ENCODE data around the gene PRAC2. TPM values are rescaled to one million over a fixed set of nuclear protein-coding genes. Genes with fewer than 3 reads are reported as not detected.

PRAC2 gene
- total RNA-seq, 4 donors from 2014 or later: not detected

DNA sequence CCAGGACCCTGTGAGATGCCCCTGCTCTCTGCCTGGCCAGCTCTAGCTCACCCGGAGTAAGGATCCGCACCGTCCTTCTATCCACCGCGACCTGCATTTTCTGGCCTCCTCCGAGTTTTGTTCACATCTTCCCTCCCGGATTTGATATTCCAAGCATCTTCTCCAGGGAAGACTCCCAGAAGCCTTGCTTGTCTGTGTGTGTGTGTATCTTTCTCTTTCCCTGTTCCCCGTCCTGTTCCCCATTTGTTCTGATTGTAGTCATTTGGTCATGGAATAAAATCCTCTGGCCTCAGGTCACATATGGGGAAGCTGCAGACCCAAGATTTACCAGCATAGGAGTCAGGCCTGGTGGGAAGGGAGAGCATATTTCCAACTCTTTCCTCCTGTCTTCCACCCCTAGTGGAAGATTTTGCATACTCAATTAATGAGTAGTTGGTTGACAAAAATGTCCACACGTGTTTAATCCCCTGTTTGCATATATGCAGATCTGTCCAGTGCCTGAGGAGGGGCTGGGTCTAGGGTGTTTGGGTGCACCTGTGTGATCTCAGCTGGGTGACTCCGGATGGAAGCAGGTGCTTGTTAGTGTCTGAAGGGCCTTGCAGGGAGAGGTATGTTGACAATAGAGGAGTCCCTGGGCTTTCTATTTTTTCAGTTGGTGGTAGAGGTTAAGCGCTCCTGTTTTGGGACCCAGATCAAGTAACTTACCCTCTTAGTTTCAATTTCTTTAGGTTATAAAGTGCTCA is 2.5 kb upstream of the PRAC2 start:
- WGBS: 21% methylated on average over 11 of the region's 11 CpGs
- DNase-seq (ENCODE audit: extremely low spot score): no peak
- no peaks in the 10 kb centered on the region for H3K36me3 ChIP-seq
- no peak overlapping the region for H3K4me3 ChIP-seq
- H3K4me1 ChIP-seq: peaks cover 26 to 50% (median 42%) of the 10 kb centered on the region in 4 donors
- H3K27me3 ChIP-seq: peaks cover 16 to 100% (median 91%) of the 10 kb centered on the region in 4 donors
- intact Hi-C loops (cut with DNase I): no loop called here
- no peaks in the 10 kb centered on the region for H3K9me3 ChIP-seq
- H3K27ac ChIP-seq (replicated peaks in 1 of 4): no peak overlapping the region
- TF ChIP-seq CTCF (IDR thresholded peaks at IDR 0.05) (no peak), EP300 (IDR thresholded peaks at IDR 0.05) (no peak), POLR2A (IDR thresholded peaks at IDR 0.05; ENCODE audit: low read depth) (no peak), POLR2AphosphoS5 (IDR thresholded peaks at IDR 0.05) (no peak)

DNA sequence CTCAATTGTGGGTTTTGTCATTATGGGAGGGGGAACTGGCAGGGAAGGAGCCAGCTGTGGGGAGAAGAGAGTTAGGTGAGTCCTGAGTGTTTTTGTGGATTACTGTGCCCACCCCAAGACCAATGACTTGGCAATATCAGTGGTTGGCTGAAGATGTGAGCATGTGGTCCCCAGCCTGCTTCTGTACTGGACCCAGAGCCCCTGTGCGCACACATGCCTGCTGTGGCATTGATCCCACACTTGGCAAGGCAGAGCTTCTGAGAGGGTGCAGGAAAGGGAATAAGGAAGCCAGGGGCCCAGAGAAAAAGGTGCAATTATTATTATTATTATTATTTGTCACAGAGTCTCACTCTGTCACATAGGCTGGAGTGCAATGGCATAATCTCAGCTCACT is 2.0 kb upstream of the PRAC2 start:
- no peak overlapping the region for H3K4me3 ChIP-seq
- DNase-seq (ENCODE audit: extremely low spot score): no peak
- H3K4me1 ChIP-seq: peaks cover 26 to 54% (median 43%) of the 10 kb centered on the region in 4 donors
- intact Hi-C loops (cut with DNase I): no loop called here
- no peaks in the 10 kb centered on the region for H3K9me3 ChIP-seq
- H3K36me3 ChIP-seq: no peaks in the 10 kb centered on the region
- no peak for TF ChIP-seq POLR2A (IDR thresholded peaks at IDR 0.05; ENCODE audit: low read depth)
- peaks cover 16 to 100% (median 97%) of the 10 kb centered on the region in 4 donors for H3K27me3 ChIP-seq
- no CpG with 5 or more reads among the region's 1 CpG for WGBS
- H3K27ac ChIP-seq (replicated peaks in 1 of 4): no peak overlapping the region

- Histone ChIP-seq H3K4me1 (peaks cover 26 to 59% (median 43%) of the 10 kb centered on the region in 4 donors), H3K27ac (replicated peaks in 1 of 4) (no peak within 1 kb of the TSS), H3K4me3 (peak within 1 kb of the TSS in 2 of 4 donors; percentile 5 to 12), H3K27me3 (peaks cover 16 to 100% (median 100%) of the 10 kb centered on the region in 4 donors), H3K9me3 (no peaks in the 10 kb centered on the region), H3K36me3 (no peaks in the 10 kb centered on the region)
- DNase-seq (ENCODE audit: extremely low spot score): no peak
- 9% methylated on average over 20 of the region's 21 CpGs for WGBS
- TF ChIP-seq POLR2A (IDR thresholded peaks at IDR 0.05; ENCODE audit: low read depth): no peak
- no peak for TF ChIP-seq CTCF (IDR thresholded peaks at IDR 0.05)
- no peak for TF ChIP-seq EP300 (IDR thresholded peaks at IDR 0.05)
- no peak for TF ChIP-seq POLR2AphosphoS5 (IDR thresholded peaks at IDR 0.05)
- intact Hi-C loops (cut with DNase I): no loop called here
Measured at GRCh38 chr17:48722201-48722907, 631 bp upstream of the PRAC2 start, which contains the start of gene PRAC1. PRAC1 (minus strand) TSS chr17:48722518; CDS start chr17:48722392, 126 bp downstream.

DNA sequence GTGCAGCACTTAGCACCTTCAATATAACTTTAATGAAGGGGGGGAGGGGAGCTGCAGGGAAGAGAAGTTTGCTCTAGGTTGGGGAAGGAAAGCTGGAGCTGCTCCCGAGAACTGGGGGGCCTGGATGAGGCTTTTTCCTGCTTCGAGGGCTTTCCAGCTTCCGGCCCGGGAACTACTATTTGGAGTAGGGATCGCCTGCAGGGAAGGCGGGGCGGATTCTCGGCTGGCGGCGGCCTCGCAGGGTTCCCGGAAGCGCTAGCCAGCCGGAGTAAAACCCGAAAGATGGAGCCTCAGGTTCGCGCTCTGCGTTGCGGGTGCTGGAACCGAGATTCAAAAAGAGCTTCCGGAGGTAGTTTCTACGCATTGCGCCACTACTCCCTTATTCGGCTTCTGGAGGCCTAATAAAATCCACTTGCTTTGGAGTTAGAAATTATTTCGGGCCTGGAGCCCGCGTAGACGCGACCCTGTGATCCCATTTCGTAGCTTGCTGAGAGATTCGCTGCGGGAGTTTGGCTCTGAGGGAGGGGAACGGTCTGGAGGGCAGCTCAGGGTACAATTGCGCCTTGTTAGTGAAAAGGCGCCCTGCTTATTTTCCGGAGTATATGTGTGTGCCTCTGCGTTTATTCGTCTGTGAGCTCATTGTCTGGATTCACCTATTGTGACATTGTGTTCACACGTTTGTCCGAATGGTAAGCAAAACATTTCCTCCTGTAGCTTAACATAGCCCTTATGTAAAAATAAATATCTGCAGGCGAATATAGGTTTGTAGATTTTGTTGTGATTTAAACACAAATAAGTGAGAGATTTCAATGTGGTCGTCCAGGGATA is 652 bp downstream of the PRAC2 start:
- H3K36me3 ChIP-seq: no peaks in the 10 kb centered on the region
- no peak for TF ChIP-seq CTCF (IDR thresholded peaks at IDR 0.05)
- no peak for TF ChIP-seq POLR2A (IDR thresholded peaks at IDR 0.05; ENCODE audit: low read depth)
- TF ChIP-seq EP300 (IDR thresholded peaks at IDR 0.05): no peak
- TF ChIP-seq POLR2AphosphoS5 (IDR thresholded peaks at IDR 0.05): no peak
- DNase-seq (ENCODE audit: extremely low spot score): no peak
- no peak overlapping the region for H3K27ac ChIP-seq (replicated peaks in 1 of 4)
- H3K9me3 ChIP-seq: no peaks in the 10 kb centered on the region
- peaks cover 24 to 62% (median 46%) of the 10 kb centered on the region in 4 donors for H3K4me1 ChIP-seq
- intact Hi-C loops (cut with DNase I): loop anchor here (1.0 kb wide), 1 partner anchor 68 kb away; no protein-coding TSS in a partner anchor
- H3K4me3 ChIP-seq: peak overlapping the region in 2 of 4 donors; percentile 5 to 22
- 30% methylated on average over 30 of the region's 42 CpGs for WGBS
- peaks cover 16 to 100% (median 100%) of the 10 kb centered on the region in 4 donors for H3K27me3 ChIP-seq
